GM10248 (cell line): ENCODE measurements around the gene ILF3.

Experiments
- CTCF ChIA-PET: fragments of 300-600 bp; sonication (Branson Sonifier 250); formaldehyde crosslinking; extraction: SDS; loops from one replicate; lab custom pipeline; 2021; ENCODE audit warnings: antibody characterized with exemption; lab: Yijun Ruan, JAX
- POLR2A ChIA-PET: fragments of 350-650 bp; sonication (Branson Sonifier 250); formaldehyde crosslinking; extraction: SDS; loops from one replicate; lab custom pipeline; 2020; ENCODE audit warnings: antibody characterized with exemption; lab: Yijun Ruan, JAX
- DNase-seq: peaks from one replicate; pipeline ENCODE4 v3.0.0; 2012; ENCODE audit errors: extremely low spot score
- CTCF ChIP-seq: IDR thresholded peaks from 2 replicates; pipeline ENCODE4 v1.5.1; 2012; ENCODE audit warnings: mild to moderate bottlenecking, low read depth; ENCODE audit errors: extremely low read depth, missing control alignments, control extremely low read depth

ILF3 gene

GRCh38 chr19:10724573-10725071 lies 70.5 kb downstream of the ILF3 start:
- ChIA-PET POLR2A (no interaction called here), CTCF (interaction anchor here (9.7 kb wide), 1 partner anchor 140 kb away, joined by 107 read pairs; no protein-coding TSS in a partner anchor)
- DNase-seq, result no peak
- no peak for TF ChIP-seq CTCF

- TF ChIP-seq CTCF, result no peak
- DNase-seq, result no peak
- POLR2A ChIA-PET, result no interaction called here
- CTCF ChIA-PET, result interaction anchor here (9.7 kb wide), 1 partner anchor 139 kb away, joined by 107 read pairs; no protein-coding TSS in a partner anchor
These were observed 71.3 kb downstream of the ILF3 start for GRCh38 chr19:10725415-10725814.

- DNase-seq, result no peak
- CTCF ChIA-PET, result no interaction called here
- POLR2A ChIA-PET, result no interaction called here
- no peak for TF ChIP-seq CTCF
These were observed 72.1 kb downstream of the ILF3 start for GRCh38 chr19:10726268-10726667.

GRCh38 chr19:10727685-10728201 lies 73.6 kb downstream of the ILF3 start:
- DNase-seq, result no peak
- CTCF ChIA-PET, result interaction anchor here (1.0 to 1.4 kb wide), 2 partner anchors 15 to 137 kb away, joined by 3 to 4 read pairs; no protein-coding TSS in a partner anchor

GRCh38 chr19:10729411-10729810 lies 75.3 kb downstream of the ILF3 start:
- POLR2A ChIA-PET, result no interaction called here
- no peak for TF ChIP-seq CTCF
- DNase-seq, result no peak
- CTCF ChIA-PET, result interaction anchor here (0.6 to 1.1 kb wide), 2 partner anchors 126 to 158 kb away, joined by 3 read pairs; no protein-coding TSS in a partner anchor

More at GRCh38 chr19:10727685-10728201, 73.6 kb downstream of the ILF3 start:
- TF ChIP-seq CTCF, result no peak
- POLR2A ChIA-PET, result interaction anchor here (1.4 kb wide), 1 partner anchor 10 kb away, joined by 5 read pairs; the partner anchor contains the start of gene DNM2

GRCh38 chr19:10730932-10731331 lies 76.8 kb downstream of the ILF3 start:
- no peak for DNase-seq
- POLR2A ChIA-PET, result interaction anchor here (0.6 kb wide), 1 partner anchor 97 kb away, joined by 3 read pairs; no protein-coding TSS in a partner anchor
- no peak for TF ChIP-seq CTCF
- CTCF ChIA-PET, result interaction anchor here (1.0 to 1.4 kb wide), 6 partner anchors 10 to 134 kb away, joined by 3 to 9 read pairs (median 4); partner anchors contain the start of gene DNM2
